Astrocyte (in vitro differentiated cells and primary cell): ENCODE measurements around the gene TNPO3. TPM values are rescaled to one million over a fixed set of nuclear protein-coding genes. Genes with fewer than 3 reads are reported as not detected.
"Not testable (repeated sequence)": the region's sequence is repeated elsewhere in the genome, so short reads cannot be mapped to it uniquely, and the experiment has no call there.

Source experiments
- DNase-seq: peaks from one replicate; pipeline ENCODE4 v3.0.0-alpha.2; 2010; ENCODE audit warnings: low read depth
- FAIRE-seq: peaks from 2 replicates; lab custom pipeline; 2011; peaks lifted over from hg19 to GRCh38; lab: Jason Lieb, UNC
- H2AFZ ChIP-seq: 2 replicates; pipeline ENCODE4 v1.6.0; 2012; ENCODE audit warnings: low read depth, low read length, inconsistent platforms
- H3K27ac ChIP-seq: 2 replicates; pipeline ENCODE4 v1.5.1; 2011; ENCODE audit warnings: low read depth, low read length, inconsistent platforms
- H3K27me3 ChIP-seq: 2 replicates; pipeline ENCODE4 v1.6.0; 2011; ENCODE audit warnings: low read length, inconsistent platforms; ENCODE audit not compliant: insufficient read depth
- H3K36me3 ChIP-seq: 2 replicates; pipeline ENCODE4 v1.5.1; 2011; ENCODE audit warnings: low read length, inconsistent platforms; ENCODE audit not compliant: insufficient read depth
- H3K4me1 ChIP-seq: 2 replicates; pipeline ENCODE4 v1.5.1; 2011; ENCODE audit warnings: low read length, inconsistent platforms; ENCODE audit not compliant: insufficient read depth
- H3K4me2 ChIP-seq: 2 replicates; pipeline ENCODE4 v1.6.0; 2012; ENCODE audit warnings: low read length, inconsistent platforms
- H3K4me3 ChIP-seq: 2 replicates; pipeline ENCODE4 v1.5.1; 2011; ENCODE audit warnings: low read depth, mild to moderate bottlenecking, low read length, inconsistent platforms; ENCODE audit not compliant: insufficient read depth
- H3K79me2 ChIP-seq: 2 replicates; pipeline ENCODE4 v1.6.0; 2012; ENCODE audit warnings: mild to moderate bottlenecking, low read length, inconsistent platforms; ENCODE audit not compliant: insufficient read depth
- H3K9ac ChIP-seq: 2 replicates; pipeline ENCODE4 v1.6.0; 2012; ENCODE audit warnings: mild to moderate bottlenecking, low read length, inconsistent platforms
- H3K9me3 ChIP-seq: 2 replicates; pipeline ENCODE4 v1.5.1; 2012; ENCODE audit warnings: low read depth, mild to moderate bottlenecking, low read length, inconsistent platforms; ENCODE audit not compliant: insufficient read depth
- H4K20me1 ChIP-seq: 2 replicates; pipeline ENCODE4 v1.6.0; 2012; ENCODE audit warnings: low read length, inconsistent platforms; ENCODE audit not compliant: insufficient read depth
- H3K27ac Mint-ChIP-seq: one replicate; pipeline ENCODE4 v1.8.0; 2021; ENCODE audit warnings: mild to moderate bottlenecking, mixed read lengths; ENCODE audit not compliant: unreplicated experiment
- H3K27me3 Mint-ChIP-seq: one replicate; pipeline ENCODE4 v1.8.0; 2021; ENCODE audit warnings: low read depth, mixed read lengths; ENCODE audit not compliant: unreplicated experiment
- H3K36me3 Mint-ChIP-seq: one replicate; pipeline ENCODE4 v1.8.0; 2021; ENCODE audit warnings: low read depth, mixed read lengths; ENCODE audit not compliant: unreplicated experiment
- H3K4me1 Mint-ChIP-seq: one replicate; pipeline ENCODE4 v1.8.0; 2021; ENCODE audit warnings: low read depth, mixed read lengths; ENCODE audit not compliant: unreplicated experiment
- H3K4me3 Mint-ChIP-seq: one replicate; pipeline ENCODE4 v1.8.0; 2021; ENCODE audit warnings: mild to moderate bottlenecking, moderate library complexity, mixed read lengths; ENCODE audit not compliant: unreplicated experiment
- H3K9me3 Mint-ChIP-seq: one replicate; pipeline ENCODE4 v1.8.0; 2021; ENCODE audit warnings: mild to moderate bottlenecking, mixed read lengths; ENCODE audit not compliant: unreplicated experiment
- CTCF ChIP-seq: IDR thresholded peaks from 2 replicates; pipeline ENCODE4 v1.5.1; 2011; ENCODE audit warnings: low read depth, mild to moderate bottlenecking, inconsistent platforms, low read length, moderate library complexity; ENCODE audit not compliant: insufficient read depth
- EZH2 ChIP-seq: IDR thresholded peaks from 2 replicates; pipeline ENCODE4 v1.6.1; 2012; ENCODE audit warnings: mild to moderate bottlenecking, low read length, inconsistent platforms; ENCODE audit not compliant: insufficient read depth
- total RNA-seq: library from RNA; stranded (reverse); gene quantifications from 2 replicates; pipeline ENCODE4 v1.2.1, GENCODE V29; 2021

The TNPO3 gene
- total RNA-seq, 1 donor from 2014 or later = 49.2 TPM

- Histone ChIP-seq H3K27me3 (peaks cover 8% of the 10 kb centered on the region), H3K79me2 (no peaks in the 10 kb centered on the region), H3K4me2 (no peak overlapping the region), H4K20me1 (no peaks in the 10 kb centered on the region), H3K27ac (no peak overlapping the region), H3K9me3 (no peaks in the 10 kb centered on the region), H2AFZ (no peak overlapping the region), H3K9ac (no peak overlapping the region), H3K4me1 (no peaks in the 10 kb centered on the region), H3K4me3 (no peak overlapping the region), H3K36me3 (no peaks in the 10 kb centered on the region)
- Mint-ChIP-seq H3K4me3 (no peak overlapping the region), H3K36me3 (peaks cover 7% of the 10 kb centered on the region), H3K27me3 (peaks cover 27% of the 10 kb centered on the region), H3K4me1 (no peaks in the 10 kb centered on the region), H3K27ac (no peak overlapping the region), H3K9me3 (no peaks in the 10 kb centered on the region)
- no peak for DNase-seq
- no peak for TF ChIP-seq CTCF
- no peak for TF ChIP-seq EZH2
- no peak for FAIRE-seq
Observed at GRCh38 chr7:128944487-128945236, 110.2 kb downstream of the TNPO3 start.

- not testable (repeated sequence) for H3K4me3 Mint-ChIP-seq, H3K4me1 ChIP-seq, FAIRE-seq
Observed at GRCh38 chr7:128943251-128943650, 111.7 kb downstream of the TNPO3 start.

GRCh38 chr7:128941946-128942526, 112.9 kb downstream of the TNPO3 start:
- no peak overlapping the region for H3K9ac ChIP-seq
- no peaks in the 10 kb centered on the region for H3K79me2 ChIP-seq
- H3K27me3 Mint-ChIP-seq = peaks cover 43% of the 10 kb centered on the region
- H3K4me3 Mint-ChIP-seq = no peak overlapping the region
- no peaks in the 10 kb centered on the region for H3K4me1 ChIP-seq
- H3K9me3 Mint-ChIP-seq = no peaks in the 10 kb centered on the region
- no peak overlapping the region for H2AFZ ChIP-seq
- H3K9me3 ChIP-seq = no peaks in the 10 kb centered on the region
- H3K36me3 ChIP-seq = no peaks in the 10 kb centered on the region
- peaks cover 30% of the 10 kb centered on the region for H3K27me3 ChIP-seq
- no peak overlapping the region for H3K27ac Mint-ChIP-seq
- no peak overlapping the region for H3K4me3 ChIP-seq
- H3K4me2 ChIP-seq = no peak overlapping the region
- no peak overlapping the region for H3K27ac ChIP-seq
- DNase-seq = no peak
- no peaks in the 10 kb centered on the region for H4K20me1 ChIP-seq
- TF ChIP-seq CTCF = no peak
- no peak for TF ChIP-seq EZH2
- peaks cover 2% of the 10 kb centered on the region for H3K4me1 Mint-ChIP-seq
- no peak for FAIRE-seq
- peaks cover 2% of the 10 kb centered on the region for H3K36me3 Mint-ChIP-seq

More at GRCh38 chr7:128943251-128943650, 111.7 kb downstream of the TNPO3 start:
- peaks cover 18% of the 10 kb centered on the region for H3K27me3 ChIP-seq
- H2AFZ ChIP-seq, H3K27ac ChIP-seq, H3K9me3 Mint-ChIP-seq, DNase-seq, H3K4me2 ChIP-seq, H3K36me3 ChIP-seq, H3K9ac ChIP-seq, H3K4me1 Mint-ChIP-seq, H3K4me3 ChIP-seq, H4K20me1 ChIP-seq, H3K27ac Mint-ChIP-seq, H3K9me3 ChIP-seq, H3K36me3 Mint-ChIP-seq, H3K79me2 ChIP-seq: not testable (repeated sequence)
- H3K27me3 Mint-ChIP-seq = peaks cover 37% of the 10 kb centered on the region
